GM12878 (cell line): ENCODE results near the gene RNU6-9.

Experiments used
- CHD4 ChIP-seq: fragments of 200-600 bp; sonication (generic); IDR thresholded peaks from 2 replicates; pipeline ENCODE4 v1.6.1; 2016; ENCODE audit warnings: mild to moderate bottlenecking
- CTCF ChIP-seq, 3 experiments: IDR thresholded peaks in 2 of 3; conservative IDR thresholded peaks in 1 of 3; 2 replicates each; pipeline ENCODE4 v1.5.1; 2011; ENCODE audit warnings: low read depth in 3 of 3, low read length in 3 of 3, mild to moderate bottlenecking in 3 of 3, control low read depth in 2 of 3, moderate library complexity in 2 of 3, inconsistent platforms in 1 of 3, mixed read lengths in 1 of 3; ENCODE audit not compliant: control insufficient read depth in 2 of 3, insufficient read depth in 1 of 3; ENCODE audit errors: extremely low read depth in 1 of 3
- EZH2 ChIP-seq: IDR thresholded peaks from 2 replicates; pipeline ENCODE4 v1.6.1; 2012; ENCODE audit warnings: low read depth, mild to moderate bottlenecking, control low read depth, inconsistent platforms, low read length, borderline replicate concordance; ENCODE audit not compliant: control insufficient read depth
- FOXM1 ChIP-seq: IDR thresholded peaks from 2 replicates; pipeline ENCODE4 v1.6.1; 2012; ENCODE audit warnings: low read depth, mild to moderate bottlenecking, inconsistent platforms, low read length, moderate library complexity
- HDAC2 ChIP-seq: fragments of 200-600 bp; sonication (generic); IDR thresholded peaks from 2 replicates; pipeline ENCODE4 v1.6.1; 2017
- KAT2A ChIP-seq: conservative IDR thresholded peaks from 2 replicates; pipeline ENCODE4 v1.6.1; 2011; ENCODE audit warnings: low read depth, low read length; ENCODE audit not compliant: control insufficient read depth
- MYB ChIP-seq: fragments of 150-350 bp; IDR thresholded peaks from 2 replicates; pipeline ENCODE4 v1.6.1; 2014; ENCODE audit warnings: mild to moderate bottlenecking, low read depth, low read length, borderline replicate concordance
- NFYA ChIP-seq: IDR thresholded peaks from 2 replicates; pipeline ENCODE4 v1.6.1; 2011; ENCODE audit warnings: low read depth, mild to moderate bottlenecking, low read length, improper control_type of control experiment, borderline replicate concordance
- NRF1 ChIP-seq: conservative IDR thresholded peaks from 2 replicates; pipeline ENCODE4 v1.6.1; 2011; ENCODE audit warnings: mild to moderate bottlenecking, low read depth, low read length, improper control_type of control experiment
- SIX5 ChIP-seq: IDR thresholded peaks from 2 replicates; pipeline ENCODE4 v1.6.1; 2011; ENCODE audit warnings: mild to moderate bottlenecking, low read depth, low read length, moderate library complexity; ENCODE audit not compliant: severe bottlenecking

- no peak for TF ChIP-seq HDAC2
- no peak for TF ChIP-seq CTCF (IDR thresholded peaks at IDR 0.05 in 2 of 3, conservative IDR thresholded peaks at IDR 0.05 in 1 of 3; ENCODE audit: control insufficient read depth in 2 of 3, extremely low read depth in 1 of 3, insufficient read depth in 1 of 3, low read depth in 3 of 3, low read length in 3 of 3)
- TF ChIP-seq EZH2 = no peak
- no peak for TF ChIP-seq KAT2A
- TF ChIP-seq FOXM1 = no peak
- TF ChIP-seq CHD4 = no peak
- no peak for TF ChIP-seq NFYA
- no peak for TF ChIP-seq SIX5
- TF ChIP-seq NRF1 = no peak
- no peak for TF ChIP-seq MYB
Observed at GRCh38 chr19:888581-889385, 4.5 kb upstream of the RNU6-9 start.
